PC-3 (cell line): ENCODE measurements around the gene APPBP2.

Source experiments
- EZH2 ChIP-seq: fragments of 300-600 bp; sonication (generic); IDR thresholded peaks from one replicate; pipeline ENCODE4 v1.6.1; 2017; ENCODE audit warnings: antibody characterized with exemption, mild to moderate bottlenecking, low read length; ENCODE audit not compliant: unreplicated experiment
- TF ChIP-seq, protein P1 (sequence below): fragments of 300-600 bp; sonication (generic); conservative IDR thresholded peaks from 2 replicates; pipeline ENCODE4 v1.5.1; 2017; ENCODE audit warnings: antibody characterized with exemption, low read depth, mild to moderate bottlenecking, low read length

DNA sequence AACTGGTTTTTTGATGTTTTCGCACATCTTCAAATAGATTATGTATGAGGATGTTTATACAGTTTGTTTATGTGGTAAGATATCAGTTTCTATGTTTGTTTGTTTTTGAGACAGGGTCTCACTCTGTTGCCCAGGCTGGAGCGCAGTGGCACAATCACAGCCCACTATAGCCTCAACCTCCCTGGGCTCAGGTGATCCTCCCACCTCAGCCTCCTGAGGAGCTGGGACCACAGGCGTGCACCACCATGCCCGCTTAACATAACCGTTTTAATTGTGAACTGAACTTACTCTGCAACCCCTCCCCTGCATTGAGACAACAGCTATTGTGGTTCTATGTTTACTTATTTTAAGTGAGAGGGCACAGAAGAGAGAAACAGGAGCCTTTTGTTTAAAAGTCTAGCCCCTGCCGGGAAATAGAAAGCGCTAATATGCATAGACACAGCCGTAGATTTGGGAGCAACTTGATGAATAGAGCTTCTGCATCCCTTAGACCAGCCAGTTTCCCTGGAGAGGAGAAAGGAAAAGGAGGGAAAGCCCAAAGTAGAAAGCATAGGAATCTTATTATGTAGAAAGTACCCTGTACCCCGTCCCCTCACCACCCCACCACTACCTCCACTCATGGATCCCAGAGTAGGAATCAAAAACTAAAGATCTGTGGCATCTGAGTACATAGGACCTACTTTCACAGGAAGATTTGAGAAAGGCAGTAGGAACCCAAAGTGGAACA is 19.6 kb upstream of the APPBP2 start:
- TF ChIP-seq, protein P1, sequence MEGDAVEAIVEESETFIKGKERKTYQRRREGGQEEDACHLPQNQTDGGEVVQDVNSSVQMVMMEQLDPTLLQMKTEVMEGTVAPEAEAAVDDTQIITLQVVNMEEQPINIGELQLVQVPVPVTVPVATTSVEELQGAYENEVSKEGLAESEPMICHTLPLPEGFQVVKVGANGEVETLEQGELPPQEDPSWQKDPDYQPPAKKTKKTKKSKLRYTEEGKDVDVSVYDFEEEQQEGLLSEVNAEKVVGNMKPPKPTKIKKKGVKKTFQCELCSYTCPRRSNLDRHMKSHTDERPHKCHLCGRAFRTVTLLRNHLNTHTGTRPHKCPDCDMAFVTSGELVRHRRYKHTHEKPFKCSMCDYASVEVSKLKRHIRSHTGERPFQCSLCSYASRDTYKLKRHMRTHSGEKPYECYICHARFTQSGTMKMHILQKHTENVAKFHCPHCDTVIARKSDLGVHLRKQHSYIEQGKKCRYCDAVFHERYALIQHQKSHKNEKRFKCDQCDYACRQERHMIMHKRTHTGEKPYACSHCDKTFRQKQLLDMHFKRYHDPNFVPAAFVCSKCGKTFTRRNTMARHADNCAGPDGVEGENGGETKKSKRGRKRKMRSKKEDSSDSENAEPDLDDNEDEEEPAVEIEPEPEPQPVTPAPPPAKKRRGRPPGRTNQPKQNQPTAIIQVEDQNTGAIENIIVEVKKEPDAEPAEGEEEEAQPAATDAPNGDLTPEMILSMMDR: no peak
- no peak for TF ChIP-seq EZH2
